A673 (cell line): ENCODE data around the gene TPM2. TPM values are rescaled to one million over a fixed set of nuclear protein-coding genes. Genes with fewer than 3 reads are reported as not detected.

Experiments used
- BruUV-seq: library from RNA; stranded (reverse); fragments of 400-500 nt; replicated peaks from 2 replicates; lab custom pipeline; 2021; lab: Mats Ljungman, UMichigan
- CTCF ChIA-PET: fragments of 300-600 bp; sonication (Branson Sonifier 250); formaldehyde crosslinking; loops from one replicate; lab custom pipeline; 2022; ENCODE audit warnings: antibody characterized with exemption; lab: Charles Lee
- POLR2A ChIA-PET: fragments of 300-600 bp; sonication (Branson Sonifier 250); formaldehyde crosslinking; loops from one replicate; lab custom pipeline; 2022; ENCODE audit warnings: antibody characterized with exemption; ENCODE audit not compliant: low non-redundant PET; lab: Charles Lee
- DNase-seq: peaks from one replicate; pipeline ENCODE4 v3.0.0-alpha.2; 2015; ENCODE audit warnings: low spot score
- H3K27ac ChIP-seq: fragments of 200-600 bp; sonication (generic); 2 replicates; pipeline ENCODE4 v1.5.1; 2016; ENCODE audit warnings: mixed run types, low read depth, mild to moderate bottlenecking, mixed read lengths, antibody characterized with exemption, low read length; ENCODE audit not compliant: poor library complexity, severe bottlenecking
- H3K27me3 ChIP-seq: fragments of 200-600 bp; sonication (generic); replicated peaks from 2 replicates; pipeline ENCODE4 v1.6.1; 2017; ENCODE audit warnings: mixed run types, low read depth, mild to moderate bottlenecking, mixed read lengths, antibody characterized with exemption, low read length; ENCODE audit not compliant: insufficient read depth, poor library complexity
- H3K36me3 ChIP-seq: fragments of 200-600 bp; sonication (generic); 2 replicates; pipeline ENCODE4 v1.6.1; 2016; ENCODE audit warnings: mixed run types, mild to moderate bottlenecking, mixed read lengths, antibody characterized with exemption, low read length; ENCODE audit not compliant: insufficient read depth, poor library complexity, severe bottlenecking
- H3K4me1 ChIP-seq: fragments of 200-600 bp; sonication (generic); 2 replicates; pipeline ENCODE4 v1.6.1; 2017; ENCODE audit warnings: mixed run types, mild to moderate bottlenecking, mixed read lengths, antibody characterized with exemption, low read length; ENCODE audit not compliant: insufficient read depth, poor library complexity, severe bottlenecking
- H3K4me3 ChIP-seq: fragments of 200-600 bp; sonication (generic); 2 replicates; pipeline ENCODE4 v1.5.1; 2016; ENCODE audit warnings: low read depth, mixed run types, mild to moderate bottlenecking, mixed read lengths, low read length; ENCODE audit not compliant: poor library complexity, severe bottlenecking
- H3K9me3 ChIP-seq: fragments of 200-600 bp; sonication (generic); 2 replicates; pipeline ENCODE4 v1.6.1; 2016; ENCODE audit warnings: mixed run types, low read depth, mild to moderate bottlenecking, mixed read lengths, antibody characterized with exemption, low read length; ENCODE audit not compliant: poor library complexity, severe bottlenecking
- EZH2 ChIP-seq: fragments of 200-600 bp; sonication (generic); IDR thresholded peaks from 2 replicates; pipeline ENCODE4 v1.6.1; 2017; ENCODE audit warnings: borderline replicate concordance, low read depth, mild to moderate bottlenecking, mixed read lengths, antibody characterized with exemption, low read length; ENCODE audit not compliant: poor library complexity, severe bottlenecking
- intact Hi-C: fragments of 100-400 bp; cut with micrococcal nuclease; formaldehyde crosslinking; loops from one replicate; pipeline ENCODE4 v1.10.0; 2022; ENCODE audit not compliant: unreplicated experiment
- total RNA-seq: library from RNA; stranded (reverse); gene quantifications from 2 replicates; pipeline ENCODE4 v1.2.3, GENCODE V29; 2021
- TF ChIP-seq, protein P1 (sequence below): fragments of 300-800, 200-600 bp; sonication (generic); conservative IDR thresholded peaks from 2 replicates; pipeline ENCODE4 v1.5.1; 2017; ENCODE audit warnings: low read depth, mild to moderate bottlenecking, antibody characterized with exemption, low read length, moderate library complexity, mixed read lengths

Gene TPM2
- total RNA-seq, 1 experiment from 2014 or later = 44.3 TPM

DNA sequence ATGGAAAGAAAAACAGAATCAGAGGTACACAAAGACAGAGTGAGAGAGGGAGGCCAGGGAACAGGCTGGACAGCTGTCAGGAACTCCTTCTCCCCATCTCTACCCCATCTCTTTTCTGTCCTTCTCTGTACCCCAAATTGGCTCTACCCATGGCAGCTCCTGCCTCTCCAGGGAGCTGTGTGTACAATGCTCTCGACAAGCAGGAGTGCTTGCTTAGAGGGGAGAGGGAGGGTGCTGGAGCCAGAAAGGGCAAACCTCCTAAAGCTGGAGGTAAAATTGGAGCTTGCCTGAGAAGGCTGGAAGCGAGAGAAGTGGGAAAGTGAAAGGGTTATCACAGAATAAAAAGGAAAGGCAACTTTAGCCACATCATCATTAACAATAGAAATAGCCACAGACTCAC is 6.4 kb downstream of the TPM2 start:
- no peak for DNase-seq
- Histone ChIP-seq H3K36me3 (peaks cover 5% of the 10 kb centered on the region), H3K4me3 (no peak overlapping the region), H3K27ac (no peak overlapping the region), H3K4me1 (peaks cover 4% of the 10 kb centered on the region), H3K27me3 (no peaks in the 10 kb centered on the region), H3K9me3 (no peaks in the 10 kb centered on the region)
- POLR2A ChIA-PET = no interaction called here
- no TSS peak for BruUV-seq
- TF ChIP-seq, protein P1, sequence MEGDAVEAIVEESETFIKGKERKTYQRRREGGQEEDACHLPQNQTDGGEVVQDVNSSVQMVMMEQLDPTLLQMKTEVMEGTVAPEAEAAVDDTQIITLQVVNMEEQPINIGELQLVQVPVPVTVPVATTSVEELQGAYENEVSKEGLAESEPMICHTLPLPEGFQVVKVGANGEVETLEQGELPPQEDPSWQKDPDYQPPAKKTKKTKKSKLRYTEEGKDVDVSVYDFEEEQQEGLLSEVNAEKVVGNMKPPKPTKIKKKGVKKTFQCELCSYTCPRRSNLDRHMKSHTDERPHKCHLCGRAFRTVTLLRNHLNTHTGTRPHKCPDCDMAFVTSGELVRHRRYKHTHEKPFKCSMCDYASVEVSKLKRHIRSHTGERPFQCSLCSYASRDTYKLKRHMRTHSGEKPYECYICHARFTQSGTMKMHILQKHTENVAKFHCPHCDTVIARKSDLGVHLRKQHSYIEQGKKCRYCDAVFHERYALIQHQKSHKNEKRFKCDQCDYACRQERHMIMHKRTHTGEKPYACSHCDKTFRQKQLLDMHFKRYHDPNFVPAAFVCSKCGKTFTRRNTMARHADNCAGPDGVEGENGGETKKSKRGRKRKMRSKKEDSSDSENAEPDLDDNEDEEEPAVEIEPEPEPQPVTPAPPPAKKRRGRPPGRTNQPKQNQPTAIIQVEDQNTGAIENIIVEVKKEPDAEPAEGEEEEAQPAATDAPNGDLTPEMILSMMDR = no peak
- TF ChIP-seq EZH2 = no peak
- CTCF ChIA-PET = no interaction called here
- intact Hi-C loops = no loop called here

DNA sequence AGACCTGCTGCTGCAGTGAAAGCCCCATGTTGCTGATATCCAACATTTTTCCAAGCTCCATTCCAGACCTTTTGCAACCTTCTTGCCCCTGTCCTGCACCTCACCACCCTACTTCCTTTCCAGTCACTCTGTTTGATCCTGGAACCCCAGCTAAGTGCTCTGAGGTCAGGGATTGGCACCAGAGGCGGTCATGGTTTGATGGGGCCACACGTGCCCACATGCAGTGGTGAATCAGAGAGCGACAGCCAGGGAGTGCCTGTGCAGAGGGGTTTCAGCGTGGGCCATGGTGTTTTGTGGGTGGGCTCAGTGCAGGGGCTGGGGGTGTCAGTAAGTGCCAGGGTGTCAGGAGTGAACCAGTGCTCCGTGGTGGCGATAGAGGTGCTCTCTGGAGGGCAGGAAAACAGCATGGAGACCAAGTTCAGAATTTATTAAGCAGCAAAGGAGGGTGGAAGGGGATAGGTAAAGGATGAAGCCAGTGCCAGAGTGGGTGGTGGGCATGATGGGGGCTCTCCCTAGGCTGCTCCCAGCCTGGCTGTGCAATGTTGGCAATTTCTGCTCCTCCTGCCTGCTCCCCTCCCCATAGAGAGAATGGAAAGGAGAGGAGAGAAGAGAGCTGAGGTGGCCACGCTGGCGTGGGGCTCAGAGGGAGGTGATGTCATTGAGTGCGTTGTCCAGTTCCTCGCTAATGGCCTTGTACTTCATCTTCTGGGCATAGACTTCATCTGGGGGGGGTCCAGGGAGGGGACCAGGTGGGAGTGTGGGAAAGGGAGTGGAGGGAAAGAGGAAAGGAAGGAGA is 7.0 kb downstream of the TPM2 start:
- H3K36me3 ChIP-seq = peaks cover 5% of the 10 kb centered on the region
- ChIA-PET CTCF (no interaction called here), POLR2A (no interaction called here)
- H3K4me3 ChIP-seq = no peak overlapping the region
- H3K27me3 ChIP-seq = no peaks in the 10 kb centered on the region
- no peaks in the 10 kb centered on the region for H3K9me3 ChIP-seq
- no peaks in the 10 kb centered on the region for H3K4me1 ChIP-seq
- no peak for DNase-seq
- no TSS peak for BruUV-seq
- no peak for TF ChIP-seq EZH2
- TF ChIP-seq, protein P1 = no peak
- intact Hi-C loops = no loop called here
- no peak overlapping the region for H3K27ac ChIP-seq

DNA sequence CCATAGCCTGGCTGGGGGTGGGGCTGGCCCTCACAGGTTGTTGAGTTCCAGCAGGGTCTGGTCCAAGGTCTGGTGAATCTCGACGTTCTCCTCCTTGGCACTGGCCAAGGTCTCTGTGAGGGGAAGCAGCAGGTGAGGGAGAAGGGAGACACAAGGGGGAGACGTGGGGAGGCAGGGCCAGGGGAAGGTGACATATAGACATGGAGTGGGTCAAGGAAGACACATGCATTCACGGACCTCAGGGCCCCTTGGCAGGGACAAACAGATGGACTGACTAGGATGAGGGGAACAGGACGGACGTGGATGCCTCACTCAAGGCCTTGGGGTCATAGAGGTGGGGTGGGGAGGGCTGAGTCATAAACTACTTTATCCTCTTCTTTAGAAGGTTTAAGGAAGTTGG is 7.7 kb downstream of the TPM2 start:
- intact Hi-C loops = no loop called here
- H3K4me1 ChIP-seq = no peaks in the 10 kb centered on the region
- no peak for DNase-seq
- peaks cover 5% of the 10 kb centered on the region for H3K36me3 ChIP-seq
- H3K27ac ChIP-seq = no peak overlapping the region
- ChIA-PET POLR2A (no interaction called here), CTCF (no interaction called here)
- no peak for TF ChIP-seq EZH2
- TF ChIP-seq, protein P1 = no peak
- no peaks in the 10 kb centered on the region for H3K27me3 ChIP-seq
- no peak overlapping the region for H3K4me3 ChIP-seq
- no peaks in the 10 kb centered on the region for H3K9me3 ChIP-seq
- no TSS peak for BruUV-seq
